Occipital lobe (tissue), 2 donors: ENCODE measurements around the gene ZNF609. TPM values are rescaled to one million over a fixed set of nuclear protein-coding genes. Genes with fewer than 3 reads are reported as not detected.
"Not testable (repeated sequence)": the region's sequence is repeated elsewhere in the genome, so short reads cannot be mapped to it uniquely, and the experiment has no call there.

Source experiments
- DNase-seq: peaks from one replicate; lab custom pipeline; 2025; lab: John Stamatoyannopoulos, UW
- total RNA-seq: library from RNA; depleted of rRNA; stranded (reverse); fragments of >200 nt; gene quantifications from one replicate; pipeline ENCODE4 v1.2.3, GENCODE V29; 2014

ZNF609 gene
- total RNA-seq, 1 donor from 2014 or later, result 29.8 TPM

DNA sequence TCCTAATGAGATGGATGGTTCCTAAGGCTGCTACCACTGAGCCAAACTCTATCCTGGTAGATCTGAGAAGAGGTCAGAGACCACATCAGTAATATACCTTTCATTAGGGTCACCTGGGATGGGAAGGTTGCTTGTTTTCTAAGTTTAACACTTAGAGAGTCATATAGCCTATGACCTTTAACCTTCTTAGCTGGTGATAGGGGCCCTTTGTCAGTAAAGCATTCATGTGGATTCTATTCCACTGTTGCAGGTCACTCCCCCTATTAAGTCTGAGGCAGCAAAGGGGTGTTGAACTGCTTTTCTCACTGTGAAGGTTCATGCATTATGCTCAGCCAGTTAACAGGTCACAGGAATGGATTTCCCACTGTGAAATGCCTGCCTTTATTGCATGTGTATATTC lies 6.1 kb upstream of the ZNF609 start:
- DNase-seq, result no peak

- DNase-seq, result no peak
Observed at GRCh38 chr15:64455961-64456371, 4.4 kb upstream of the ZNF609 start.

- DNase-seq, result no peak
Observed at GRCh38 chr15:64456634-64457108, 3.7 kb upstream of the ZNF609 start.

DNA sequence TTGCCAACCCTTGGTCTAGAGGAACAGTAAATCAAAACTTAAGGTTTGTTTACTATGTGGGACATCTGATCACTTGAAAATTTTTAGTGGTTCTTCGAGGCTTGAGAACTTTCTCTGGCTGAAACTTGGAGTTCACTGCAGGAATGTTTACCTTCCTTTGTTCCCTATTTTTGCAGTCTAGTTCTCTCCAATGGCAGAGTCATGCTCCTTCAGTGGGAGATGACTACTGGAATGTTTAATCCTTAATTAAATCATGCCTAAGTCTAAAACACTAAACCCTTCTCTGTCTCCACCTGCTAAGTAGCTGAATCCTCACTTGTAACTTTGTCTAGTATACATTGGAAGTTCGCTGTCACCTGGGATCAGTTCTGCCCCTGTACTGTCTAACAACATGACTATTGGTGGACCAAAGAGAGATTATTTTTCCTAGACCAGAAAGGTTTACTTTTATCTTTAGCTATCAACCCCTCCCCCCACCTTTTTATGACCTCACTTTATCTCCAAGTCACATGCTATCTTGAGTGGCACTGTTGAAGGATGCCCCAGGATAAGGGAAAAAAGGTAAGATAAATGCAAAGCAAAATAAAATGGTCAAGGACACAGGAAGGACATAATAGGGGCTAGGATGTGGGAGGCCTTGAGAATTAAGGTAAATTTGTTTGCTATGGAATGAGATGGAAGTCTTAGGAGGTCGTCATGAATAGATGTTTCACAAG lies 1.2 kb upstream of the ZNF609 start:
- DNase-seq, result no peak

DNA sequence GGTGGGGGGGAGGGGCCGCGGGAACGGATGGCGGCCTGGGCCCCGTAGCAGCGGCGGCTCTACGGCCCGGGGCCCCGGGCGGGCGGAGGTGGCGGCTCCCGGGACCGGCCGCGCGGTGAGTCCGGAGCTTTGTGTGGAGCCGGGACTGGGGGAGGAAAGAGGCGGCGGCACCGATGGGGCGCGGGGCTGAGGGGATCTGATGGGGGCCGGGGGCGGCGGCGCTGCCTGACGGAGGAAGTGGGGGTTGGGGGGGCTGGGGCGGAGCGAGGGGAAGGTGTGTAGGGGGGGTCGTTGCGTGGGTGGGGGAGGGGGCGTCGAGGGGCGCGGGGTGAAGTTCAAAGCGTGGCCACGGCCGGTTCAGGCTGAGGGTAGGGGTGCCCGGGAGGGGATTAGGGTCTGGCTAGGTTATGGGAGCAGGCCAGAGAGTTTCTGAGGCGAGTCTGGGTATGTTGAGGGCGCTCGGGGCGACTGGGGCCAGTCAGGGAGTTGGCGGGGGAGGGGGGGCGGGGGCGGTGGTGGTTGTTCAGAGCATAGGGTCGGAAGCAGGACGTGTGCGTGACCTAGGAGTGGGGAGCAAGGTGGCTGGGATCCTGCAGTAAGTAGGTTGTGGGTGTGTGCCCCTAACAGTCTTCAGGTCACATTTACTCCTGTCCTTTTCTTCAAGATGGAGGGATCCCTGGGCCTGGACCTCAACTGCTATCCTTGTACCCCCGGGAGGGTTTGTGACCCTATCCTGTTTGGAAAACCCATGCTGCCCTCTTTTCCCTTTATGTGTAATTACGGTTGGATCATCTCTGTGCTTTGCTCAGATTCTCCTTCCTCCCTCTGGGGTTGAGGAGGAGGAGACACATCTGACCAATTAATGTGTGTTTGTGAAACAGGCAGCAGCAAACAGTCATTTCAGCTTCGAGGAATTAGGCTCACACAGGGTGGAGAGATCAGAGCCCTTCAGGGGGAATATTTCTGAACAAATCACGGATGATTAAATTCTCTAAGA lies 644 bp downstream of the ZNF609 start:
- DNase-seq, result peak; percentile 49

DNA sequence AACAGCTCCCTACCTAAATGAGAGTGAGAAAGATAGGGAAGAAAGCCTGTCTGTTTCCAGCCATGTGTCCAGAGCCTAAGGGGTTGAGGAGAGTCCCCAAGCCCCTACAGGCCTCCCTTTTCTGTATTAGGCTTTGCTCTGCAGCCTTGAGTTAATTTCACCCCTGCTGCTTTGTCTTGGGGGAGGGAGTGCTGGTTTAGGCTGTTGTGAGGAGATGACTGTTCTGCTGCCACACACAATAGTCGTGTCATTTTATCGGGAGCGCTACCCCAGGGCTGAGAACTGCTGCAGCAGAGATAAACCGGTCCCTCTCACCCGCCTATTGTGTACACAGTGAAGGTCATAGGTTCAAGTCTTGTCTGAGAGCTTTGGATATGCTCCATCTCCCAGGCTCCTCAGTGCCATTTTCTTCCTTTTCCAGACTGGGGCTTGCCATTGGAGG lies 1.4 kb downstream of the ZNF609 start:
- DNase-seq, result no peak

GRCh38 chr15:64462492-64462891 lies 2.1 kb downstream of the ZNF609 start:
- DNase-seq, result no peak

DNA sequence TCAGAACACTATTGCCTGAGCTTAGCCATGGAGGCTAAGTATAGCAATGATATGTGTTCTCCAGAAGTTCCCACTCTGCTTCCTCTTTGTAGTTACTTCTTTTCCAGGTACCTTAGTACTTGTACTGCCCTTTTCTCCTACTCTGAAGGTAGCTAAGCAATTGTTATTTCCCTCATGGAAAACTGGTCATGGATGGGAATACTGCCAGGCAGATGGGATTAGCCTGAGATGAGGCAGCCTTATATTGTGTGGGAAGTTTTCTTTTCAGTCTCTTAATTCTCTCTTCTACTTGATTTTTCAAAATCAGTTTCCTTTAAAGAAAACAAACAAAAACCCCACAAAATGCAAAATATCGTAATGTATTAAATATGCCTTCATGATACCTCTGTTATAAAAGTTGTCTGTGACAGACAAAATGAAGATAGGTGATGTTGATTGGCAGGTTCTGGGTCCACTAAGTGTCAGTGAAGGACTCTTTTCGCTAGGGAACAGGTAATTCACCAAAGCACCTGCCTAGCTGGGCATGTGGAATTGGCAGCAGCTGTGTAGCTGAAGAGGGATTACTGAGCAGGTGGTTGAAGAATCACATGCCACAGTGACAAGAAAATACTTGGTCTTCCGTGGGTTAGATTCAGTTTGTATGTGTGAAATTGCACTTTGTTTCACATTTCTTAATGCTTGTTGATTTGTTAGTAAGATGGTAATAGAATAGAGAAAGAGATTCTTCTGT lies 4.1 kb downstream of the ZNF609 start:
- no peak for DNase-seq

DNA sequence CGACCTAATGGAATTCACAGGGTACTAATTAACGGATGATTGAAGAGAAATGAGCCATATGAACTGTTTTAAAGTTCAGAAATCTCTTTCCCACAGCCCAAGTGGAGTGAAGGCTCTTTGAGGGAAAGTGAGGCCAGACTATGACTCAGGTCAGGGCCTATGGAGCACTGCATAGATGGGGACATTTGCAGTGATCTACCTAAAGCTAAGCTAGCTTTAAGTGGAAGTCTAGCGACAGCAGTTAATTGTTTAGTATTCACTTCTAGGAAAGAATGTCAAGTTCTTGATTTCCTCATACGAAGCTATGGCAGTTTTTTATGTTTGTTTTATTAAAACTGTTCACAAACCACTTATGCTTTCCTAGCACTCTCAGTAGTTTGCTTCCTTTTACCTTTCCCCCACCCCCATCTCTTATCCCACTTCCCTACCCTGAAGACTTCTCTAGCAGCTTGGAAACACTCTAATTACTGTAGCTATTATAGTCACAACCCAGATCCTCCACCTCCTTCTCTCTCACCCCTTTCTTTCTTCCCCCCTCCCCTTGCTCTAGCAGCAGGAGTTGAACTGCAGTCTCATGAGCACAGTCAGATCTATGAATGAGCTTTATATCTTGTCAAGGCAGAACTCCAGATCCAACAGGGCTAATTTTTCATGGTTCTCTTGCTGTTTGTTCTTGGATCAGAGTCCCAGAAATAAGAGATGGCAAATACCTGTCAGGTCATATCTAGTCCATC lies 6.2 kb downstream of the ZNF609 start:
- DNase-seq, result no peak

GRCh38 chr15:64472161-64472560 lies 11.8 kb downstream of the ZNF609 start:
- DNase-seq, result no peak

GRCh38 chr15:64474846-64475245 lies 14.5 kb downstream of the ZNF609 start:
- DNase-seq, result no peak

GRCh38 chr15:64476550-64476949 lies 16.2 kb downstream of the ZNF609 start:
- DNase-seq, result no peak

- DNase-seq, result no peak
Observed at GRCh38 chr15:64478863-64479262, 18.5 kb downstream of the ZNF609 start.

- DNase-seq, result no peak
Observed at GRCh38 chr15:64480891-64481290, 20.5 kb downstream of the ZNF609 start.

DNA sequence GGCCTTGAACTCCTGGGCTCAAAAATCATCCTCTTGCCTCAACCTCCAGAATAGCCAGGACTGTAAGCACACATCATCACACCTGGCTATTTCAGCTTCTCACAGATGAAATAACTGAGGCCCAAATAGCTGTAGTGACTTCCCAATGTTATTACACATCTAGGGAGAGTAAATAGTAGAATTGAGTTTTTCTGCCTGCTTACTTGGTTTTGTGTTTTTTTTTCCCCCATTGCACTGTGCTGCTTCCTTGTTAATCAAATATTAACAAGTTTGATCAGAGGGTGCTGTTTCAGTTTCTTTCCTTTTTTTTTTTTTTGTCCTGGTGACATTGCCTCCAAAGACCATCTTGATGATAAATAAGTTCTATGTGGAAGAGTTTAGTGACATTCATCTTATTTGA lies 23.4 kb downstream of the ZNF609 start:
- DNase-seq, result no peak

- no peak for DNase-seq
Observed at GRCh38 chr15:64485796-64486195, 25.4 kb downstream of the ZNF609 start.

DNA sequence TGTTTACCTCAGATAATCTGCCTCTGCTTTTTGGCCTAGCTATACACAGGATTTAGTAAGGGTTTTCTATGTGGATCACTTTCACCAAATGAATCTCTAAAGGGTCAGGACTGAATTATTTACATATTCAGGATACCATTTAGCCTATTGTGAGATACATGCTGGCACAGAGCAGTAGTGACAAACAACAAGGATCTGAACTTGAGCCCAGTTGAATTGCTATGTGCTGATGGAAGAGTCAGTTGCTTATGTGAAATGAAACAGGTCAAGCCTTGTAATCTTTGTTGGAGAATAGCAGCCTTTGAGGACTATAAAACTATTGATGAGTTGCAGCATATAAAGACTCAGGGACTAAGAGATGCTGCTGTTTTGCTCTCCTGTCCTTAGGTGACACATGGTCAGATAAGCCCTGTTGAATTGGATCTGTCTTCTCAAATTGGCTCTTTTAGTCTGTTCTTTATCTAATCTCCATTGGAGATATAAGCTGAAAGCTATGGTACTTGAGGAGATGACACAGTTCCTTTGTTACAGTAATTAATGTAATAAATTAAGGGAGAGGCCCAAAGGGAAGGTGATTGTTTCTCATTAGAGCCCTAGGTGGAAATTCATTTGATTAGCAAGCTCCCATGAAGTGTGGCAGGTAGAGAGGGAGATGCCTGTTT lies 30.4 kb downstream of the ZNF609 start:
- no peak for DNase-seq

GRCh38 chr15:64493641-64494040 lies 33.3 kb downstream of the ZNF609 start:
- no peak for DNase-seq

- not testable (repeated sequence) for DNase-seq
Observed at GRCh38 chr15:64495968-64496367, 35.6 kb downstream of the ZNF609 start.

DNA sequence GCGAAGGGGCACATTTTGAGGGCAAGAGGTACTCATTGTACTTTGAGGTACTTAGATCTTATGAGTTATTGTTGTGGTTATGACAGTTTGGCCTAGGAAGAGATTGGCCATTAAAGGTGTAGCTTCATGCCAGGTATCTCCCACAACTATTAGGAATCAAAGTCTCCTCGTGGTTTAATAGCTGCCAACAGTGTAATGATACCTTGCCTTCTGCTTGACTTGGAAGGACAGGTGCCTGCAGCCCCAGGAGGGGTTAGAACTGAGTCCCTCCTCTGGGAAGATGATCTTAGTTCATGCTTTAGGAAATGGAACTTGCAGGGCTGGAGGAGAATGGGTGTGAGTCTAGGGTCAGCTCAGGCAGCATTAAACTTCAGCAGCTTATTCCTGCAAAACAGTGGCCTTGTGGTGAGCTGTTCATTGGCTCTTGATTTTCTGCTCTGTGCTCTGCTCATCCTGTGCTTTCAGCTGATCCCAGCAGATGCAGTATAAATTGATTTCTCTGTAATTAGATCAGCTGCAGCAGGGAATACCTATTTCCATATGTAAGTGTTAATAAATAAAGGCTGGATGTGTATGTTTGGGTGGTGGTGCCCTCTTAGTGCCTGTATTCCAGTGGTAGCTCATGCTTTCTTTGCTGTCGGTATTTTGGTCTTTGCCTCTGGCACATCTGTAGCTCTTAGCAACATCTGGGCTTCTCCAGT lies 40.5 kb downstream of the ZNF609 start:
- DNase-seq, result no peak
